ENCODE measurements around the gene FUBP3.

FUBP3 gene

GRCh38 chr9:130662099-130662969 lies 83.0 kb downstream of the FUBP3 start:
- DNase-seq (ENCODE audit: low read depth), result no peak

DNA sequence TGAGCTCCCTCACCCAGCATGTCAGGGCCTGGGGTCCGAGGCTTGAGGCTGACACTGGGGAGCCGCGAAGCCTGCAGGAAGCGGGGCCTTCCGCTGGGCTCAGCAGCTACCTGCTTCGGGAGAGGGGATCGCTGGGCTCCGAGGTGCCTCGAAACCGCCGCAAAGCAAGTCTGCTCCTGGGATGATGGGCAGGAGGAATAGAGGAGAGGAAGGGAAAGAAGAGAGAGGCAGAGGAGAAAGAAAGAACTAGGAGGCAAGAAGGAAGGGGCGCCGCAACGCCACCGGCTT lies 83.5 kb downstream of the FUBP3 start:
- no peak for DNase-seq (ENCODE audit: low read depth)

GRCh38 chr9:130663258-130663976 lies 84.0 kb downstream of the FUBP3 start:
- DNase-seq (ENCODE audit: low read depth), result no peak

GRCh38 chr9:130663977-130664250 lies 84.5 kb downstream of the FUBP3 start:
- no peak for DNase-seq (ENCODE audit: low read depth)

GRCh38 chr9:130664251-130665028 lies 85.1 kb downstream of the FUBP3 start, which contains the start of gene PRDM12:
PRDM12 (plus strand) TSS chr9:130664594; CDS start chr9:130664654, 60 bp downstream.
- DNase-seq (ENCODE audit: low read depth), result no peak

- no peak for DNase-seq (ENCODE audit: low read depth)
Observed at GRCh38 chr9:130665029-130665430, 85.7 kb downstream of the FUBP3 start.

GRCh38 chr9:130665431-130666392 lies 86.3 kb downstream of the FUBP3 start:
- DNase-seq (ENCODE audit: low read depth), result no peak

DNA sequence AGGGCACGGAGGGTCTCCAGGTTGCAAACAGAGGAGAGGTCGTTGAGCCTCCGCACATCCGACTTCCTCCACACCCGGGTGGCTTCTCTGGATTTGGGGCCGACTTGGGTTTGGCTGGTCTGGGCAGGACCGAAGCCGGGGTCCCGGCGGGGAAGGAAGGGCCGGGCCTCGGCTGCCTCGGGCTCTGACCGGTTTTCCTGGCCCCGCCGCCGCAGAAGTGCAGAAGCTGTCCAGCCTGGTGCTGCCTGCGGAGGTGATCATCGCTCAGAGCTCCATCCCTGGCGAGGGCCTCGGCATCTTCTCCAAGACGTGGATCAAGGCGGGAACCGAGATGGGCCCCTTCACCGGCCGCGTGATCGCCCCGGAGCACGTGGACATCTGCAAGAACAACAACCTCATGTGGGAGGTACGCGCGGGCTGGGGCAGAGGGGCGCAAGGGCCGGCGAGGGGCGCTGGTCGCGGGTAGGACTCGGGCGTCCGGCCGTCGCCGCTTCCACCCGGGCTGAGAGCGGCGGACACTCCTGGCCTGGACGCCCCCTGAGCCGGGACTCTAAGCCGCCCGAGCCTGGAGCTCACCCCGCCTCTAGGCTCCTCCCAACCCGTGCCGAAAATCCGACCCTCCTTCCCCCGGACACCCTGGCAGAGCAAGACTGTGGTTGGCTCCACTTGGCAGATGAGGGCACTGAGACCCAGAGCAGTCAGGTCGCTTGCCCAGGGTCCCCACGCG lies 87.2 kb downstream of the FUBP3 start:
- no peak for DNase-seq (ENCODE audit: low read depth)

DNA sequence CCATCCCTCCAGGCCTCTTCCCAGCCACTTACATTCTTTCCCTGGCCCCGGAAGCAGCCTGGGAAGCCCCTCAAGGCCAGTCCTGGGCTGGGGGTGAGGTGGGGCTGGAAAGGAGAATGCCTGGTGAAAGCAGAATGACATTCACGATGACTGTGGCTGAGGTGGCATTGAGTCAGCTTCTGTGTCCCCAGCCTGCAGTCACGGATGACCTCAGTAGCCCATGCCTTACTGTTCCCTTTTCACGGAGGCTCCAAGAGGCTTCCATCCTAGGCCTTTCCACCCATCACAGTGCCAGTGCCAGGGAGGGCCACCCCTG lies 87.7 kb downstream of the FUBP3 start:
- no peak for DNase-seq (ENCODE audit: low read depth)

- DNase-seq (ENCODE audit: low read depth), result no peak
Observed at GRCh38 chr9:130668196-130668595, 88.8 kb downstream of the FUBP3 start.

DNA sequence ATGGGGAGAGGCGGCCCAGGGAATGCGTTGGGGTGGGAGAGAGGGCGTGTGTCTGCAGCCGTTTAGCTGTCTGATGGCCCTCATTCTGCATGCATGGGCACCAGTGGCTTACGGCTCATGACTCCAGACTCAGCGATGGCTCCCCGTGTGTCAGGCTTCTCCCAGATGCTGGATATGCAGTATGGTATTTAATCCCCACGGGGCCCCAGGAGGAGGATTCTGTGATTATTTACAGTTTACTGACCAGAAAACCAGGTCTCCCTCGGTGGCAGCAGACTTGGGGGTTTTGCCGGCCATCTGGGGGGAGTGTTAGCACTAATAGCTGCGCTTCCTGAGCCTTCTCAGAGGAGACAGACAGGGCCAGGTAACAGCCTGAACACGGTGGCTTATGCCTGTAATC lies 89.3 kb downstream of the FUBP3 start:
- DNase-seq (ENCODE audit: low read depth), result no peak

- DNase-seq (ENCODE audit: low read depth), result no peak
Observed at GRCh38 chr9:130669965-130670364, 90.6 kb downstream of the FUBP3 start.

- DNase-seq (ENCODE audit: low read depth), result no peak
Observed at GRCh38 chr9:130670644-130671043, 91.3 kb downstream of the FUBP3 start.

- no peak for DNase-seq (ENCODE audit: low read depth)
Observed at GRCh38 chr9:130672466-130672865, 93.1 kb downstream of the FUBP3 start.

GRCh38 chr9:130672933-130673615 lies 93.7 kb downstream of the FUBP3 start:
- no peak for DNase-seq (ENCODE audit: low read depth)

DNA sequence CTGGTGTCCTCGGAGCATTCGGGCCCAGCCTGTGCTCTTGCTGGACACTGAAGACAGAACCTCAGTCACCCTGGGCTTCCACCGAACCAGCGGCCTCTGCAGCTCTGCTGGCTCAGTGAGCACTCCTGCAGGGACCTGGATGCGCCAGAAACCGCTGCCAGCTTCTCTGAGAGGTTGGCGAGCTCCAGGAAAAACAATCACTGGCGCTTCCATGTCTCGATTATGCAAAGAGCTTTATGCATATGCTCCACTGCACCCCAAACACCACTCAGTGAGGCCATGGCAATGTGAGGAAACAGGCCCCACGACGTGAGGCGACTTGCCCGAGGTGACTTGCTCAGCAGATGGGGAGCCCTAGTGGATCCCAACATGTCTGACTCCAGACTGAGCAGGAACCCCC lies 96.0 kb downstream of the FUBP3 start:
- DNase-seq (ENCODE audit: low read depth), result no peak

- no peak for DNase-seq (ENCODE audit: low read depth)
Observed at GRCh38 chr9:130677252-130677651, 97.9 kb downstream of the FUBP3 start.

DNA sequence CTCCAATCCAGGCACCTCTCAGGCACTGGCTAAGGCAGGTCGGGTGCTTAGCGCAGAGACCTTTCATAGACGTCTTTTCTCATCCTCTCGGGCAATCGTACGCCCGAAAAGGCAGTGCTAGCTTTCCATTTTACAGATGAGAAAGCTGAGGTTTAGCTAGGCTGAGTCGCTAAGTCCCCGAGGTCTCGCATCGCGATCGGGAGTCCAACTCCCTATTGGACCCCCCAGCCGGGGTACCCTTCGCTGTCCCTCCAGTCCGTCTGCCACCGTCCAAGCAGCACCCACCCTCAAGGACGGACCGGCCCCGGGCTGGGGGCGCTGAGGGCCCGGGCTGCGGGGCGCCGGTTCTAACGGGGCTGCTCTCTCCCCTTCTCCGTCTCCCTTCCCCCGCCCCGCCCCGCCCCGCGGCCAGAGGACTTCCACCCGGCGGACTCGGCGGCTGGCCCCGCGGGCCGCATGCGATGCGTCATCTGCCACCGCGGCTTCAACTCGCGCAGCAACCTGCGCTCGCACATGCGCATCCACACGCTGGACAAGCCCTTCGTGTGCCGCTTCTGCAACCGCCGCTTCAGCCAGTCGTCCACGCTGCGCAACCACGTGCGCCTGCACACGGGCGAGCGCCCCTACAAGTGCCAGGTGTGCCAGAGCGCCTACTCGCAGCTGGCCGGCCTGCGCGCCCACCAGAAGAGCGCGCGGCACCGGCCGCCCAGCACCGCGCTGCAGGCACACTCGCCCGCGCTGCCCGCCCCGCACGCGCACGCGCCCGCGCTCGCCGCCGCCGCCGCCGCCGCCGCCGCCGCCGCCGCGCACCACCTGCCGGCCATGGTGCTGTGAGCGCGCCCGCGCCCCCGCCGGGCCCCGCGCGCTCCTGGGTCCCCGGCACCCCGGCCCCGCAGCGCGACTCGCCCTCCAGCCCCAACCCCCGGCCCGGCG lies 101.7 kb downstream of the FUBP3 start:
- peak; percentile 60 for DNase-seq (ENCODE audit: low read depth)

DNA sequence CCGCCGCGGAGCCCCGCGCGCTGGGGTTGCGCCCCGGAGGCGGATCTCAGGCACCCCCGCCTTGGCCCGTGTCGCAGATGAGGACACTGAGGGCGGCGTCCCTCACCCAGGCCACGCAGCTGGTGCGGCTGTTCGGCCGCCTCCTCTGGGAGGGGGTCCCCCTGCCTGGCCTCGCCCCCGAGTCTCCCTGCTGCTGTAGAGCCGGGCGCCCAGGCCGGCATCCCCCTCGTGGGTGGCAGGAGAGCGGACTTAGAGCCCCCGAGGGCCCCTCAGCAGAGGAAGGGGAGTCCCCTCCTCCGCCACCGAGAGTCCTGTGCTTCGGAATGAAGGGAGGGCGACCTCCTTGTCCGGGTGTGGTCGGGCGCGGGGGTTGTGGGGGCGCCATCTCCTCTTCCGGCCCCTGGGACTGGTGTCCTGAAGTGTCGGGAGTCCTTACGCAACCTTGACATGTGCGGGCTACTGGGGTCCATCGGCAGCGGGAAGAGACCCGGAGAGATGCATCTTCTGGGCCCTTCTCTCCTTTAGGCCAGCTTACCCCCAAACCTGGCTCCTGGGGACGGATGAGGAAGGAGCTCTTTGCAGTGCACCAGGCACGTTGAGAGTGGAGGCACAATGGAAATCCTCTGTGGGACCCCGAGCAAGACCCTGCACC lies 102.5 kb downstream of the FUBP3 start:
- DNase-seq (ENCODE audit: low read depth), result no peak

Data from activated T-cell treated with anti-CD3 and anti-CD28 coated beads for 24 hours (primary cell).